ENCODE results near the gene DEPDC4.
"Not testable (repeated sequence)": the region's sequence is repeated elsewhere in the genome, so short reads cannot be mapped to it uniquely, and the experiment has no call there.

The DEPDC4 gene

DNA sequence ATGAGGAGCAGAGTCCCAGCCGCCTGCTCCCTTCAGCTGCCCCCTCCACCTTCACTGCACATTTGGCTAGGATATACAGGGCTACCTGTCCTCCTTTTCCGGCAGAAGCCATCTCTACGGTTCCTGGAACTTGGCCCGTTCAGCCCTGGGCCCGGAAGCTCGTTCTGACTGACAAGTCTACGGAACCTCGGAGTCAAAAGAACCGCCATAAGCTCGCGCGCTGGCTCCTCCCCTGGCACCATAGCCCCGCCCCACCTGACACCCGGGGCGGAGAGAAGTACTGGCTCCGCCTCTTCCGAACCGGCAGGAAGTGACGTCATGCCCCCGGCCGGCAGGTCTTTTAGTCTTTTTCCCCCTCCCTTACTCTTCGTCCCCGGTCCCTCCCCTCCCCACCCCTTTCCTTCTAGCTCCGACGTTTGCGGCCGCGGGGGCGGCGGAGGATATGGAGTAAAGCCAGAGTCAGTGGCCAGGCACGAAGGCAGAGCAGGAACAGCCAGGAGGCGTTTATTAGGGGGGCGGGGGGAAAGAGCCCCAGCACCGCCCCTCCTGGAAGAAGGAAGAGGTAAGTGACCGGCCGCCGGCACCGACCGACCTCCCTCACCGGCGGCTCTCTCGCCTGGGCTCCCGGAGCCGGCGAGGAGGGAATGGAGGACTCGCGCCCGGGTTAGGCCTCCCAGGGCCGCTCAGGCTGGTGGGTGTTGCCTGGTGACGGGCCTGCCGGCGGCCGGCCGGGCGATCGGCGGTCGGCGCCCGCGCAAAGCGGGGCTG, at the start of gene DEPDC4, which contains the start of gene SCYL2:
Gene DEPDC4 (minus strand): TSS at position 245 of the 768 bp plus-strand sequence. CDS start 3 bp downstream, at position 242.
Gene SCYL2 (plus strand): TSS at position 343 of the 768 bp plus-strand sequence. CDS start 15,794 bp downstream, outside the sequence.
- DNase-seq (ENCODE audit: low read depth) = peak; percentile 82

DNA sequence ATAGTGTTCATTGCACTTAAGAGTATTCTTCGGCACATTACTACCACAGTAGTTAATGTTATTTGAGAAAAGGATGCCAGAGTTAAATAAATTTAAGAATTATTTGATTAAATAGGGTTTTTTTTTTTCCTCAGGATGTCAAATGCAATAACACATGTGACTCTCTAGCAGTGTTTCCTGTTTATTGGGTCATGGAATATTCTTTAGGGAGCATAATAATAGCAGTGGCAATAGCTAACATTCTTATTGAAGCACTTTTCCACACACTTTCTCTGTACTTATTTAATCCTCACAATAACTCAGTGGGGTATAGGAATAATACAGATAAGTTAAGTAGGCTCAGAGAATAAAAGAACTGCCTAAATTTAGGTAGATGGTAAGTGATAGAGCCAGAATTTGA, 44.4 kb upstream of the DEPDC4 start:
- no peak for DNase-seq (ENCODE audit: low read depth)

DNA sequence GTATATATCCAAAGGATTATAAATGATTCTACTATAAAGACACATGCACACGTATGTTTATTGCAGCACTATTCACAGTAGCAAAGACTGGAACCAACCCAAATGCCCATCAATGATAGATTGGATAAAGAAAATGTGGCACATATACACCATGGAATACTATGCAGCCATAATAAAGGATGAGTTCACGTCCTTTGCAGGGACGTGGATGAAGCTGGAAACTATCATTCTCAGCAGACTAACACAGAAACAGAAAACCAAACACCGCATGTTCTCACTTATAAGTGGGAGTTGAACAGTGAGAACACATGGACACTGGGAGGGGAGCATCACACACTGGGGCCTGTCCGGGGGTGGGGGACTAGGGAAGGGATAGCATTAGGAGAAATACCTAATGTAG, 41.3 kb upstream of the DEPDC4 start:
- not testable (repeated sequence) for DNase-seq (ENCODE audit: low read depth)

DNA sequence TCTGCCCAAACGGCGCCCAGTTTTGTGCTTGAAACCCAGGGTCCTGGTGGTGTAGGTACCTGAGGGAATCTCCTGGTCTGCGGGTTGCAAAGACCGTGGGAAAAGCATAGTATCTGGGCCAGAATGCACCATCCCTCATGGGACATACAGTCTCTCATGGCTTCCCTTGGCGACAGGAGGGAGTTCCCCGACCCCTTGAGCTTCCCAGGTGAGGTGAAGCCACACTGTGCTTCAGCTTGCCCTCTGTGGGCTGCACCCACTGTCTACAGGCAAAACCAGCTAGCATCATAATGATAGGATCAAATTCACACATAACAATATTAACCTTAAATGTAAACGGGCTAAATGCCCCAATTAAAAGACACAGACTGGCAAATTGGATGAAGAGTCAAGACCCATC, 37.5 kb upstream of the DEPDC4 start:
- not testable (repeated sequence) for DNase-seq (ENCODE audit: low read depth)

DNA sequence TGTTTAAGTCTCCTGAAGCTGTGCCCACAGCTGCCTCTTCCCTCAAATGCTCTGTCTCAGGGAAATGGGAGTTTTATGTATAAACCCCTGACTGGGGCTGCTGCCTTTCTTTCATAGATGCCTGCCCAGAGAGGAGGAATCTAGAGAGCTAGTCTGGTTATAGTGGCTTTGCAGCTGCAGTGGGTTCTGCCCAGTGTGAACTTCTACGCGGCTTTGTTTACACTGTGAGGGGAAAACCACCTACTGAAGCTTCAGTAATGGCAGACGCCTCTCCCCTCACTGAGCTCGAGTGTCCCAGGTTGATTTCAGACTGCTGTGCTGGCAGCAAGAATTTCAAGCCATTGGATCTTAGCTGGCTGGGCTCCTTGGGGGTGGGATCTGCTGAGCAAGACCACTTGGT, 37.0 kb upstream of the DEPDC4 start:
- no peak for DNase-seq (ENCODE audit: low read depth)

DNA sequence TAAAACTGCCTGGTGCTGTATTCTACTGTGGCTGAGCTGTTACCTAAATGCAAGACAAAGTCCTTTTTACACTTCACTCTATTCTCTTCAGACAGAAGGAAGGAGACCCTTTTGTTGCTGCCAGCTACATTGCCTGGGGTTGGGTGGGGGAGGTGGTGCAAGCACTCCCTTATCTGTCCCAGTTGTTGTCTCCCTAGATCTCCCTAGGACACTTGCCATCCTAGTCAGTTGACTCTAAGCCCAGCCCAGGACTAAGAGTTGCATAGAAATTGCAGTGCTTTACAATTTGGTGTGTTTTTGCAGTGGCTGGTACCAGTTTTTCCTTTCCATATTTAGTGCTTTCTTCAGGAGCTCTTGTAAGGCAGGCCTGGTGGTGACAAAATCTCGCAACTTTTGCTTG, 35.2 kb upstream of the DEPDC4 start:
- DNase-seq (ENCODE audit: low read depth) = no peak

DNA sequence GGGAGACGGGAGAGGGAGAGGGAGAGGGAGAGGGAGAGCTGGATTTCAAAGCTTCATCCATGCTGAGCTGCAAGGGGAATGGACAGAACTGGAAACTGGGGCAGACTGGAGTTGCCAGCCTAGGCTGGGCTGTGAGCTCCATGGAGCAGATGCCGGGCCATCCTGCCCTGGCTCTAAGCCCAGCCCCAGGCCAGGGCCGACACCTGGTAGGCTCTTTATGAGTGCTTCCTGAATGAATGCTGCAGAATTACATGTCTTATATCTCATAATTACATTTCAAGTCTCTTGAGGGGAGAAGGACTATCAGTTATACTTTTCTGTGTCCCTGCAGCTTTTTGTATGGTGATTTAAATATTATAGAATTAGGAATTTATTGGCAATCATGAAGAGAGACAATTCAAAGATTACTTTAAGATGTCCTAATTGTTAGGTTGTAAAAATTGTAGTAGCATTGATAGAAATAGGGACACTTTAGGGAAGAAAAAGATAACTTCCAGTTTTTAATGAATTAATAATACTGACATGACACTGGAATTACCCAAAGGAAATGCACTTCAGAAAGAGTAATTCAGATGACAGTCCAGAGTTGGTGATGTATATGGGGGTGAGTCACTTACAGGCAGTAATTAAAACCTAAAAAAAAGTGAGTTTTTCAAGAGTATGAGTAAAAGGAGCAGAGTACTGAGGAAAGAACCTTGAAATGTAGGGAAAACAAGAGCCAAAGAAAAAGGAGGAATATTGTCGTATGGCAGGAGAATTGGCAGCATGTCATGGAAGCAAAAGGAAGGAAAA, 29.1 kb upstream of the DEPDC4 start:
- DNase-seq (ENCODE audit: low read depth) = no peak

DNA sequence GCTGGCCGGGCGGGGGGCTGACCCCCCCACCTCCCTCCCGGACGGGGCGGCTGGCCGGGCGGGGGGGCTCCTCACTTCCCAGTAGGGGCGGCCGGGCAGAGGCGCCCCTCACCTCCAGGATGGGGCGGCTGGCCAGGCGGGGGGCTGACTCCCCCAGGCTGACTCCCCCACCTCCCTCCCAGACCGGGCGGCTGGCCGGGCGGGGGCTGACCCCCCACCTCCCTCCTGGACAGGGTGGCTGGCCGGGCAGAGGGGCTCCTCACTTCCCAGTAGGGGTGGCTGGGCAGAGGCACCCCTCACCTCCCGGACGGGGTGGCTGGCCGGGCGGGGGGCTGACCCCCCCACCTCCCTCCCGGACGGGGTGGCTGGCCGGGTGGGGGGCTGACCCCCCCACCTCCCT, 27.5 kb upstream of the DEPDC4 start:
- not testable (repeated sequence) for DNase-seq (ENCODE audit: low read depth)

DNA sequence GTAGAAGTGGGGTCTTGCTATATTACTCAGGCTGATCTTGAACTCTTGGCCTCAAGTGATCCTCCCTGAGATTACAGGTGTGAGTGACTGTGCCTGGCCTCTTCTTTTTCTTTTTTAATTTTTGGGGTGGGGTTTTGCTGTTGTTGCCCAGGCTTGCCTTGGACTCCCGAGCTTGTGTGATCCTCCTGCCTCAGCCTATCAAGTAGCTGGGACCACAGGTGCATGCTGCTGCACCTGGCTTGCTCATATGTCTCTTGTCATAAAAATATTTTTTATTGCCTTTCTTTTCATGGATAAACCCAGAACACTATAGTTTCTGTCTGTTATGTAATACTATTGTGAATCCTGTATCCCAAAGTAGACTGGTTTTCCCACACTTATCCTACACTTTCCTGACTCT, 26.1 kb upstream of the DEPDC4 start:
- DNase-seq (ENCODE audit: low read depth) = no peak

DNA sequence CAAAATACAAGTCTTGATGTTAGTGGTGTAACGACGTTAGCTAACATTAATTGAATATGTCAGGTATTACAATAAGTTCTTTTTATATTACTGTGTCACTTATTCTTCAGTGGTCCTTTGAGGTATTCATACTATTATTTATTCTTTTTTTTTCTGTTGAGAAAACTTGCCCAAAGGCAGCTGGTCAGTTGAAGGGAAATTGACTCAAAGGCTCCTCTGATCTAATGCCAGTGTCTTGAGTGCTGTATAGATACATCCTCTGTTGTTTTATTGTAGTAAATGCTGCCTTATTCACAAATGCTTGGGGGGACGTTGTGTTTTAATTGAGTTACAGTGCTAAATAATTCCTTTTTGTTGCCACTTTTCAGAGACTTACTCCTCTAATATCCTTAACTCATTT, 23.1 kb upstream of the DEPDC4 start:
- DNase-seq (ENCODE audit: low read depth) = no peak

DNA sequence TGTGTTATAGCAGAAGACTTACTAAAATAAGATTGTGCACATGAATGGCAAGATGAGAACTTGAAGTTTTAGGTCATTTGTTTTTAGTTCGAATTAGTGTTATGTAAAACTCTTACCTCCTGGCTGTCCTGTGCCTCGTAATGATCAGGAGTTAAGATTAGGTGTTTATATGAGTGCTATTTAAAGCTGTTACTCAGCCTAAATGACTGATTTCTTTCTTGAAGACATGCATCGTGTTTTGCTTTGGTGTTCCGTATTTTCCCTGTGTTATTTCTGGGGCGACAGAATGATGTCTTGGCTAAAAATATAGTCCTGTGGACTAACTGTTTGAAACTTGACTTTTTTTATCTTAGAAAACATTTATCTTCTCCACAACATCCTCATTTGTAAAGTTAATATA, 22.2 kb upstream of the DEPDC4 start:
- no peak for DNase-seq (ENCODE audit: low read depth)

DNA sequence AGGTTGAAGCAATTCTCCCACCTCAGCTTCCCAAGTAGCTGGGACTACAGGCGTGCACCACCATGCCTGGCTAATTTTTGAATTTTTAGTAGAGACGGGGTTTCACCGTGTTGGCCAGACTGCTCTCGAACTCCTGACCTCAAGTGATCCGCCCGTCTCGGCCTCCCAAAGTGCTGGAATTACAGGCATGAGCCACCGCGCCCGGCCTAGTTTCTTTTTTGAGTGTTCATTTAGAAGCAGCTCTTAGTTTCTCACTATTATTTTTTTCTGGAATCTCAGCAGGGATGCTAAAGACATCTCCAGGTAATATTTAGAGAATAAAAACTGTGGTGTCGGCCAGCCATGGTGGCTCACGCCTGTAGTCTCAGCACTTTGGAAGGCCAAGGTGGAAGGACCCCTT, 17.7 kb upstream of the DEPDC4 start:
- DNase-seq (ENCODE audit: low read depth) = not testable (repeated sequence)

DNA sequence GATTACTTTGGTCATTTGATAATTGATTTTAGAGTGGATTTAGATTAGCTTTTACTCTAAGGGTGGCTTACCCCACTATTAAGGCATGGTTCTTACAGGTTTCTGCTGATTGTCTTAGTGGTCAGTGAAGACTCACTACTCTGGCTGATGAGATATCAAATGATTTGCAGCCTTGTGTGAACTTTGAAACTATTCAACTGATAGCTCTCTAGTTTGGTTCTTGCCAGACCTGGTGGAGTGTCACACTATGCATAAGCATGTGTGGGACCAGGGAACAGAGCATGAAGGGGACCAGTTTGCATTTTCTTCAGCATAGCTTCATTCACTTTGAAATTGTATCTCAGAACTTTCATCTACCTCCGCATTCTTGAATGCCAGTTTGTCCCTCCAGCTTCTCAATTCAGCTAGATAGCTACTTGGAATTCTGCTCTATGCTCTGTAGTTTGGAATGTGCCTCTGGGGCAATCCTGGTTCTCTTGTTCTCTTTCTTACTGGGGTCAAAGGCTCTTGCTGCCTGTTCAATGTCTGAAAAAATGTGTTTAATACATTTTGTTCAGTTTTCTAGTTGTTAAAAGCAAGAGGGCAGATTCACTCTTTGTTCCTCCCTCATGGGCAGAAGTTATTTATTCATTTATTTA, 12.8 kb upstream of the DEPDC4 start:
- no peak for DNase-seq (ENCODE audit: low read depth)

DNA sequence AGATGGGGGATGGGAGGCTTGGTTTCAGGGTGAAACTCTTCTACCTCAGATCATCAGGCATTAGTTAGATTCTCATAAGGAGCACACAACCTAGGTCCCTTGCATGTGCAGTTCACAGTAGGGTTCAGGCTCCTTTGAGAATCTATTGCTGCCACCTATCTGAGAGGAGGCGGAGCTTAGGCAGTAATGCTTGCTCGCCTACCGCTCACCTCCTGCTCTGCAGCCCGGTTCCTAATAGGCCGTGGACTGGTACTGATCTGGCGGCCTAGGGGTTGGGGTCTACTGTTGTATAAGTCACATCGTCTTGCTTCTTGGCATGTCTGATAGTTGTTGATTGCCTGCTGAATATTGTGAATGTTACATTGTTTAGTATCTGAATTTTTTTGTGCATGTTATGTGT, 12.3 kb upstream of the DEPDC4 start:
- DNase-seq (ENCODE audit: low read depth) = no peak

DNA sequence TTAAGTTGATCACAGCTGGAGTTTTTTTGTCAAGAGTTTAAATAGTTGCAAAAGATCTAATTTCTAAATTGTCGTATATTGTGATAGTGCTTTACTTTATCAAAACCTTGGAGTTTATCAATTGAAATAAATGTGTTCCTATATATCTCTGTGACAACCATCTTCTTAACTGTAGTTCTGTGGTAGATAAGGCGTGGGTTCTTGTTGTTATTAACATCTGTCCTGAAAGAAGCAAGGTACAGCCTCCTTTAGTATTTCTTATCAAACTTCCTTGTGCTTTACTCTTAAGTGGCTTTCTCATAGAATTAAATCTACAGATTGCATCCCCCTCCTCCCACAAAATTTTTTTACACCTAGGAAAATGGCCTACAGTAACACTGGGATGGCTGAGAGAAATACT, 7.4 kb upstream of the DEPDC4 start:
- no peak for DNase-seq (ENCODE audit: low read depth)

DNA sequence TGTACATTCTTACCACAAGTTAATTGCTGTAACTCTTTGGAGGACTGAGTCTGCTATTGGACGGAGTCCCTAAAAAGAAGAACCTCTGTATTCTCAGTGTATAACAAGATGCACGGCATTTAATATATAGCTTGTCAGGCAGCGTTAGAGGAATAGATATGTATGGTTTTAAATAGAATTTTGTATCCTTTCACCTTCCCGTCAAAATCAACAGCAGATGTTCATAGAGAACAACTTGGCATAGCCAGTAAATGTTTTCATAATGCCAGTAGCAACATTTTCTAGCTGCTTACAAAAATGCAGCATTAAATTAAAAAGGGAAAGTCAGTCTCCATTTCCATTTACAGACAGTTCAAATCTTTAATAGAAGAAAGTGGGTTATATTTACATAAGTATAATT, 6.9 kb upstream of the DEPDC4 start:
- DNase-seq (ENCODE audit: low read depth) = no peak

DNA sequence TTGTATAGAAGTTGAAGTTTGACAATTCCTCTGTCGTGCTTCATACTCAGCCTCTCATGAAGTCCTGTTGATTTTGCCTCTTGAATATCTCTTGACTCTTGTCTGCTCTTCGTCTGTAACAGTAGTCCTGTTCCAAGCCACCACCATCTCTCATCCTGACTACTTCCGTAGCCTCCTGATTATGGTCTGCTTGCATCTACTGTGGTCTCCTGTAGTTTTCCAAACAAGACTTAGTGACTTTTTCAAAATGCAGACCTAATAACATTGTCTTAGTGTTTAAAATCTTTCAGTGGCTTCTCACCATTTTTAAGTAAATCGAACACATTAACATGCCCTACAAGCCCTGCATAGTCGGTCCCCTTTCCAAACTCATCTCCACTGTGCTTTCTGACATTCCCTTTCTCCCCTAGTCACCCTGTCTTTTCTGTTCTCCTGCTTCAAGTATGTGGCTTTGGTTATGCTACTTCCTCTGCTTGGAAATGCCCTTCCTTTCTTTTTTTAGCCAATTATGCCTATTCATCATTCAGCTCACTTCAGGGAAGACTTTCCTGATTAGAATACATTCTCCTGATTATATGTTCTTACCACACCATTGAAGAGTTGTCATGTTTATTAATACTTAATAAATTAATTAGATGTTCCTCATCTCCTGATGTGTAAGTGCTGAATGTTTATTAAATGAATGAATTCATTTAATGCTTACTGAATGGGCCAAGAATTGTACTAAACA, 2.1 kb upstream of the DEPDC4 start:
- no peak for DNase-seq (ENCODE audit: low read depth)

DNA sequence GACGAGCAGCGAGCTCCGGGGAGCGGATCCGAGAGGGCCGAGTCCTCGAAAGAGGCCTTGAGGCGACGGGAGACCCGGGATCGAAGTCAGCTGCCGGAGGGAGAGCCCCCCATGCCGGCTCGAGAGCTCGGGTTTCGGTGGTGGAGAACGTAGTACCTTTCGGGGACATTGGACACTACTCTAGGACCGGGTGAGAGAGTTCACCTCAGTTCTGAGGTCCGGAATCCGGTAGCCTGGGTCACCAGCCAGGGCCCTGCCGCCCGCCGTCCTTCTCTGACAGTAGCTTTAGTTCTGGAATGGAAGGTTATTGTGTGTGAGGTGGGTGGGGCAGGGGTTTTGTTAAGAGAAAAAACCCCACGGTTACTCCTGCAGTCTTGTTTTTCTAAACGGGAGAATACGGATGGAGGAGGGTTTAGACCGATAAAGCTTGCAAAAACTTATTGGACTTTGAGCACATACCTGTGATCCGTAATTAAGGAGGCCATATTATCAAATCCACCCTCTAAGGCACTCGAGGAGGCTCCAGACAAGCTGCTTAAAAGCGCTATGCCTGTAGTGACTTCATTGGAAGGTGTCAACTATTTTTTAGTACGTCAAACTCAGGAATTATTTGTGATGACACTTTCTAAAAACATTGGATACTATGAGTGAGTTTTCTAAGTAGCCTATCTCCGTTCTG, 863 bp upstream of the DEPDC4 start:
- DNase-seq (ENCODE audit: low read depth) = peak; percentile 7

DNA sequence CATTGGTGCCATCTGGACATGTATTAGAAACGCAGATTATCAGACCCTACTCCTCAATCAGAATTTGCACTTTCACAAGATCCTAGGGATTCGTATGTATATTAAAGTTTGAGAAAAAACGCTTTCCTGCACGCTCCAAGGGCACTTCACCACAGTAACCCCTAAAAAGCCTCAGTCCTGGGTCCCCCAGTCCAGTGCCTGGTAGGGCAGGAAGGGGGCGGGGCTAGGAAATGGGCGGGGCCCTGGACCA, 369 bp downstream of the DEPDC4 start:
- DNase-seq (ENCODE audit: low read depth) = peak; percentile 83

DNA sequence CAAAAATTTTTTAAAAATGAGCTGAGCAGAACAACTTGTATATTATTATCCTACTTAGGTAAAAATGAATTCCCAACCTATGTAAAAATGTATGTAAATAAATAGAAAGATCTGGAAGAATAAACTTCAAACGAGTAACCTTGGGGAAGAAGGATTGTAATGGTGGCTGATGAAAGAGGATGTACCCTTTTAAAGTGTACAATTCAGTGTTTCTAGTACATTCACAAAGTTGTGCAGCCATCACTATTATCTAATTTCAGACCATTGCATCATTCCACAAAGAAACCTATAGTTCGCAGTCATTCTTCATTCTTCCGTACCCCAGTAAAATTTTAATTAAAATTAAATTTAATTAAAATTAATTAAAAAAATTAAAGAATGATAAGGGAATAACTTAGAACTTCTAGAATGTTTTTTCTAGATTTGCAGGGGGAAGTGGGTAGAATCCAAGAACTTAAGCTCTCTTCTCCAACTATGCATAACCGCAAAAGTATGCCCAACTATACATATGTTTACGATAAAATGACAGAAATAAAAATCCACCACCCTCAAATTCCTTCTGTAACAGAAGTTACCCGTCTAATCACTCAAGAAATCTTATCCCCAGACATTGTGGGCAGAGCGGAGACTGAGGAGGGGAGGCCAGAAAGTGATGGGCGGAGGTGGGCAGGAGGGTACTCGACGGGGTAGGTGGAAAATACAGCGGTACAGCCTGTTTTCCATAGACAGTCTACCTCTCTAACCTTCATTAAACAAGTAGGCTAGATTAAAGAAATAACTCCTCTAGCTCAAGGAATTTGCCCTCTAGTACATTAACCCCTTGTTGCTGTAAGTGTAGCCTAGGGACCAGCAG, 921 bp downstream of the DEPDC4 start:
- DNase-seq (ENCODE audit: low read depth) = no peak

DNA sequence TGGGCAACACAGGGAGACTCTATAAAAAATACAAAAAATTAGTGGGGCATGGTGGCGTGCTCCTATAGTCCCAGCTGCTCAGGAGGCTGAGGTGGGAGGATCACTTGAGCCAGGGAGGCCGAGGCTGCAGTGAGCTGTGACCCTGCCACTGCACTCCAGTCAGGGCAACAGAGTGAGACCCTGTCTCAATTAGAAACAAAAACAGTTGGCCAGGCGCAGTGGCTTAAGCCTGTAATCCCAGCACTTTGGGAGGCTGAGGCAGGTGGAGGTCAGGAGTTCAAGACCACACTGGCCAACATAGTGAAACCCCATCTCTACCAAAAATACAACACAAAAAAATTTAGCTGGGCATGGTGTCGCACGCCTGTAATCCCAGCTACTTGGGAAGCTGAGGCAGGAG, 1.8 kb downstream of the DEPDC4 start:
- not testable (repeated sequence) for DNase-seq (ENCODE audit: low read depth)
